Right lobe of liver (tissue), 4 donors: ENCODE results near the gene SPRR2E.

Source experiments
- POLR2A ChIP-seq: fragments of 450-650 bp; IDR thresholded peaks from one replicate; pipeline ENCODE4 v1.6.1; 2017; ENCODE audit warnings: antibody characterized with exemption, mild to moderate bottlenecking
- TF ChIP-seq, protein P1 (sequence below), 4 donors: fragments of 200-600 bp in 3 of 4; fragments of 450-650 bp in 1 of 4; IDR thresholded peaks; one replicate each; pipeline versions ENCODE4 v1.5.1 to v1.8.0; 2016 to 2022; ENCODE audit warnings: antibody characterized with exemption in 4 of 4, mild to moderate bottlenecking in 2 of 4
- donor health status: DM: no; HTN: no; CAD: no.
- donor health status: DM: no; HTN: no; CAD: no.
- donor health status: DM: no; HTN: yes; CAD: no.

GRCh38 chr1:153081736-153082135 is 12.6 kb downstream of the SPRR2E start:
- TF ChIP-seq, protein P1, sequence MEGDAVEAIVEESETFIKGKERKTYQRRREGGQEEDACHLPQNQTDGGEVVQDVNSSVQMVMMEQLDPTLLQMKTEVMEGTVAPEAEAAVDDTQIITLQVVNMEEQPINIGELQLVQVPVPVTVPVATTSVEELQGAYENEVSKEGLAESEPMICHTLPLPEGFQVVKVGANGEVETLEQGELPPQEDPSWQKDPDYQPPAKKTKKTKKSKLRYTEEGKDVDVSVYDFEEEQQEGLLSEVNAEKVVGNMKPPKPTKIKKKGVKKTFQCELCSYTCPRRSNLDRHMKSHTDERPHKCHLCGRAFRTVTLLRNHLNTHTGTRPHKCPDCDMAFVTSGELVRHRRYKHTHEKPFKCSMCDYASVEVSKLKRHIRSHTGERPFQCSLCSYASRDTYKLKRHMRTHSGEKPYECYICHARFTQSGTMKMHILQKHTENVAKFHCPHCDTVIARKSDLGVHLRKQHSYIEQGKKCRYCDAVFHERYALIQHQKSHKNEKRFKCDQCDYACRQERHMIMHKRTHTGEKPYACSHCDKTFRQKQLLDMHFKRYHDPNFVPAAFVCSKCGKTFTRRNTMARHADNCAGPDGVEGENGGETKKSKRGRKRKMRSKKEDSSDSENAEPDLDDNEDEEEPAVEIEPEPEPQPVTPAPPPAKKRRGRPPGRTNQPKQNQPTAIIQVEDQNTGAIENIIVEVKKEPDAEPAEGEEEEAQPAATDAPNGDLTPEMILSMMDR (IDR thresholded peaks at IDR 0.05): no peak
- no peak for TF ChIP-seq POLR2A
